HFF-Myc (cell line): Measurements from ENCODE around the gene KXD1.

Experiments
- DNase-seq: peaks from one replicate; pipeline ENCODE4 v3.0.0-alpha.2; 2011; ENCODE audit warnings: low read depth; ENCODE audit errors: extremely low read depth
- H3K4me3 ChIP-seq: replicated peaks from 2 replicates; pipeline ENCODE4 v1.5.1; 2011; ENCODE audit warnings: low read depth, mild to moderate bottlenecking, control low read depth, low read length
- CTCF ChIP-seq: IDR thresholded peaks from 2 replicates; pipeline ENCODE4 v1.5.1; 2012; ENCODE audit warnings: mild to moderate bottlenecking, low read depth, low read length, control low read depth; ENCODE audit errors: missing control alignments

Gene KXD1

GRCh38 chr19:18603255-18603957 lies 45.7 kb downstream of the KXD1 start:
- no peak for TF ChIP-seq CTCF
- DNase-seq, result no peak

GRCh38 chr19:18603958-18604819 lies 46.5 kb downstream of the KXD1 start:
- no peak for TF ChIP-seq CTCF
- DNase-seq, result no peak
- no peak overlapping the region for H3K4me3 ChIP-seq

More at GRCh38 chr19:18603255-18603957, 45.7 kb downstream of the KXD1 start:
- no peak overlapping the region for H3K4me3 ChIP-seq

- no peak overlapping the region for H3K4me3 ChIP-seq
- no peak for TF ChIP-seq CTCF
- DNase-seq, result no peak
Measured at GRCh38 chr19:18604820-18605159, 47.1 kb downstream of the KXD1 start.

GRCh38 chr19:18605196-18605545 lies 47.5 kb downstream of the KXD1 start:
- DNase-seq, result no peak
- no peak overlapping the region for H3K4me3 ChIP-seq
- TF ChIP-seq CTCF, result no peak

GRCh38 chr19:18605546-18606280 lies 48.0 kb downstream of the KXD1 start:
- H3K4me3 ChIP-seq, result no peak overlapping the region
- no peak for TF ChIP-seq CTCF
- no peak for DNase-seq

DNA sequence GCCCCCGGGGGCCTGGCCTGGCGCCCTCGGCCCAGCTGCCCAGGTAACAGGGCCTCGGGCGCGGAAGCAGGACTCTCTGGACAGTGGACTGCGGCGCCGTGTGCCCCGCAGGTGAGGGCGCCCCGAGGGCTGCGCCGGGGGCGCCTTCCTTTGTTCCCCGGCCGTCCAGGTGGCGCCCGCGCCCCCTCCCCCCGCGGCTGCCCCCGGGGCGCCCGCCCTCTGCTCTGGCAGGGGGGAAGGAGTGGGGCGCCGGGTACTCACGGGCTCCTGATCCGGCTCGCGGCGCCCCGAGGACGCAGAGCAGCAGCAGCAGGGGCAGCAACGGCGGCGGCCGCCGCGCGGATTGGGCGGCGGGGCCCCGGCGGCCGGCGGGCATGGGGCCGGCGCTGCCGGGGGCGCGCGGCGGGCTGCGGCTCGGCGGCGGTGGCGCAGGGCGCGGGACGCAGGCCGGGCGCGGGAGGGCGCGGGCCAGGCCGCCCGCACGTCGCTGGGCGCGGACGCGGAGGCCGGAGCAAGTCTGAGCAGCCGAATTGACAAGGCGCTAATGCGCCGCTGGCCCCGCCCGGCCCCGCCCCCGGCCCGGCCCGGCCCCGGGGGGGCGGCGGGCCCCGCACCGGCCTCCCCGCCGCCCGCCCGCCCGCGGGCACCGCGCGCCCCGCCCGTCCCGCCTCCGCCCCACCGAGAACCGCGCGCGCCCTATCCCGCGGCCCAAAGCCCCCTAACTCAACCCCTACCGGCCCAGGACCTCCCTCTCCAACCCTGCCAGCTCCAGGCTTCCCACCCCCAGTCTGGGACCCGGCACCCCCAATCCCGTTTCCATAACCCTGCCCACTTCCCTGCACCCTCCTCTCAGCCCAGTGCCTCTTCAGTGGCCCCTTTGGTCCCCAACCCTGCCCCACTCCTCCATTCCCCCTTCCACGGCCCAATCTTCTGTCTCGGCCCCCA lies 48.9 kb downstream of the KXD1 start, which contains the start of gene CRLF1:
CRLF1 (minus strand) TSS at position 519 of the 945 bp plus-strand sequence; CDS start at position 376, 143 bp downstream.
- no peak for DNase-seq
- H3K4me3 ChIP-seq, result no peak within 1 kb of the TSS
- TF ChIP-seq CTCF, result no peak
